Measurements from ENCODE around the gene ARMC3.
"Not testable (repeated sequence)": the region's sequence is repeated elsewhere in the genome, so short reads cannot be mapped to it uniquely, and the experiment has no call there.

GRCh38 chr10:23070092-23070912 is 142.4 kb downstream of the ARMC3 start:
- TF ChIP-seq POLR2AphosphoS5 (IDR thresholded peaks at IDR 0.05; ENCODE audit: low read depth); JUNB (IDR thresholded peaks at IDR 0.05; ENCODE audit: unreplicated experiment); CTCF (conservative IDR thresholded peaks at IDR 0.05; ENCODE audit: low read depth in 2 of 2); EZH2 (IDR thresholded peaks at IDR 0.05; ENCODE audit: low read depth, unreplicated experiment); EZH2phosphoT487 (IDR thresholded peaks at IDR 0.05; ENCODE audit: unreplicated experiment); CREB1 (CRISPR knock-in tag; IDR thresholded peaks at IDR 0.05; ENCODE audit: low read depth); STAT1 (IDR thresholded peaks at IDR 0.05; ENCODE audit: unreplicated experiment); ZNF114 (CRISPR knock-in tag; IDR thresholded peaks at IDR 0.05); NANOG (IDR thresholded peaks at IDR 0.05; ENCODE audit: borderline replicate concordance): not testable (repeated sequence)
- TF ChIP-seq, protein P1, sequence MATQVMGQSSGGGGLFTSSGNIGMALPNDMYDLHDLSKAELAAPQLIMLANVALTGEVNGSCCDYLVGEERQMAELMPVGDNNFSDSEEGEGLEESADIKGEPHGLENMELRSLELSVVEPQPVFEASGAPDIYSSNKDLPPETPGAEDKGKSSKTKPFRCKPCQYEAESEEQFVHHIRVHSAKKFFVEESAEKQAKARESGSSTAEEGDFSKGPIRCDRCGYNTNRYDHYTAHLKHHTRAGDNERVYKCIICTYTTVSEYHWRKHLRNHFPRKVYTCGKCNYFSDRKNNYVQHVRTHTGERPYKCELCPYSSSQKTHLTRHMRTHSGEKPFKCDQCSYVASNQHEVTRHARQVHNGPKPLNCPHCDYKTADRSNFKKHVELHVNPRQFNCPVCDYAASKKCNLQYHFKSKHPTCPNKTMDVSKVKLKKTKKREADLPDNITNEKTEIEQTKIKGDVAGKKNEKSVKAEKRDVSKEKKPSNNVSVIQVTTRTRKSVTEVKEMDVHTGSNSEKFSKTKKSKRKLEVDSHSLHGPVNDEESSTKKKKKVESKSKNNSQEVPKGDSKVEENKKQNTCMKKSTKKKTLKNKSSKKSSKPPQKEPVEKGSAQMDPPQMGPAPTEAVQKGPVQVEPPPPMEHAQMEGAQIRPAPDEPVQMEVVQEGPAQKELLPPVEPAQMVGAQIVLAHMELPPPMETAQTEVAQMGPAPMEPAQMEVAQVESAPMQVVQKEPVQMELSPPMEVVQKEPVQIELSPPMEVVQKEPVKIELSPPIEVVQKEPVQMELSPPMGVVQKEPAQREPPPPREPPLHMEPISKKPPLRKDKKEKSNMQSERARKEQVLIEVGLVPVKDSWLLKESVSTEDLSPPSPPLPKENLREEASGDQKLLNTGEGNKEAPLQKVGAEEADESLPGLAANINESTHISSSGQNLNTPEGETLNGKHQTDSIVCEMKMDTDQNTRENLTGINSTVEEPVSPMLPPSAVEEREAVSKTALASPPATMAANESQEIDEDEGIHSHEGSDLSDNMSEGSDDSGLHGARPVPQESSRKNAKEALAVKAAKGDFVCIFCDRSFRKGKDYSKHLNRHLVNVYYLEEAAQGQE (IDR thresholded peaks at IDR 0.05; ENCODE audit: unreplicated experiment) = not testable (repeated sequence)
- TF ChIP-seq, protein P2, sequence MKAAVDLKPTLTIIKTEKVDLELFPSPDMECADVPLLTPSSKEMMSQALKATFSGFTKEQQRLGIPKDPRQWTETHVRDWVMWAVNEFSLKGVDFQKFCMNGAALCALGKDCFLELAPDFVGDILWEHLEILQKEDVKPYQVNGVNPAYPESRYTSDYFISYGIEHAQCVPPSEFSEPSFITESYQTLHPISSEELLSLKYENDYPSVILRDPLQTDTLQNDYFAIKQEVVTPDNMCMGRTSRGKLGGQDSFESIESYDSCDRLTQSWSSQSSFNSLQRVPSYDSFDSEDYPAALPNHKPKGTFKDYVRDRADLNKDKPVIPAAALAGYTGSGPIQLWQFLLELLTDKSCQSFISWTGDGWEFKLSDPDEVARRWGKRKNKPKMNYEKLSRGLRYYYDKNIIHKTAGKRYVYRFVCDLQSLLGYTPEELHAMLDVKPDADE (IDR thresholded peaks at IDR 0.05) = not testable (repeated sequence)
- TF ChIP-seq, protein P3, sequence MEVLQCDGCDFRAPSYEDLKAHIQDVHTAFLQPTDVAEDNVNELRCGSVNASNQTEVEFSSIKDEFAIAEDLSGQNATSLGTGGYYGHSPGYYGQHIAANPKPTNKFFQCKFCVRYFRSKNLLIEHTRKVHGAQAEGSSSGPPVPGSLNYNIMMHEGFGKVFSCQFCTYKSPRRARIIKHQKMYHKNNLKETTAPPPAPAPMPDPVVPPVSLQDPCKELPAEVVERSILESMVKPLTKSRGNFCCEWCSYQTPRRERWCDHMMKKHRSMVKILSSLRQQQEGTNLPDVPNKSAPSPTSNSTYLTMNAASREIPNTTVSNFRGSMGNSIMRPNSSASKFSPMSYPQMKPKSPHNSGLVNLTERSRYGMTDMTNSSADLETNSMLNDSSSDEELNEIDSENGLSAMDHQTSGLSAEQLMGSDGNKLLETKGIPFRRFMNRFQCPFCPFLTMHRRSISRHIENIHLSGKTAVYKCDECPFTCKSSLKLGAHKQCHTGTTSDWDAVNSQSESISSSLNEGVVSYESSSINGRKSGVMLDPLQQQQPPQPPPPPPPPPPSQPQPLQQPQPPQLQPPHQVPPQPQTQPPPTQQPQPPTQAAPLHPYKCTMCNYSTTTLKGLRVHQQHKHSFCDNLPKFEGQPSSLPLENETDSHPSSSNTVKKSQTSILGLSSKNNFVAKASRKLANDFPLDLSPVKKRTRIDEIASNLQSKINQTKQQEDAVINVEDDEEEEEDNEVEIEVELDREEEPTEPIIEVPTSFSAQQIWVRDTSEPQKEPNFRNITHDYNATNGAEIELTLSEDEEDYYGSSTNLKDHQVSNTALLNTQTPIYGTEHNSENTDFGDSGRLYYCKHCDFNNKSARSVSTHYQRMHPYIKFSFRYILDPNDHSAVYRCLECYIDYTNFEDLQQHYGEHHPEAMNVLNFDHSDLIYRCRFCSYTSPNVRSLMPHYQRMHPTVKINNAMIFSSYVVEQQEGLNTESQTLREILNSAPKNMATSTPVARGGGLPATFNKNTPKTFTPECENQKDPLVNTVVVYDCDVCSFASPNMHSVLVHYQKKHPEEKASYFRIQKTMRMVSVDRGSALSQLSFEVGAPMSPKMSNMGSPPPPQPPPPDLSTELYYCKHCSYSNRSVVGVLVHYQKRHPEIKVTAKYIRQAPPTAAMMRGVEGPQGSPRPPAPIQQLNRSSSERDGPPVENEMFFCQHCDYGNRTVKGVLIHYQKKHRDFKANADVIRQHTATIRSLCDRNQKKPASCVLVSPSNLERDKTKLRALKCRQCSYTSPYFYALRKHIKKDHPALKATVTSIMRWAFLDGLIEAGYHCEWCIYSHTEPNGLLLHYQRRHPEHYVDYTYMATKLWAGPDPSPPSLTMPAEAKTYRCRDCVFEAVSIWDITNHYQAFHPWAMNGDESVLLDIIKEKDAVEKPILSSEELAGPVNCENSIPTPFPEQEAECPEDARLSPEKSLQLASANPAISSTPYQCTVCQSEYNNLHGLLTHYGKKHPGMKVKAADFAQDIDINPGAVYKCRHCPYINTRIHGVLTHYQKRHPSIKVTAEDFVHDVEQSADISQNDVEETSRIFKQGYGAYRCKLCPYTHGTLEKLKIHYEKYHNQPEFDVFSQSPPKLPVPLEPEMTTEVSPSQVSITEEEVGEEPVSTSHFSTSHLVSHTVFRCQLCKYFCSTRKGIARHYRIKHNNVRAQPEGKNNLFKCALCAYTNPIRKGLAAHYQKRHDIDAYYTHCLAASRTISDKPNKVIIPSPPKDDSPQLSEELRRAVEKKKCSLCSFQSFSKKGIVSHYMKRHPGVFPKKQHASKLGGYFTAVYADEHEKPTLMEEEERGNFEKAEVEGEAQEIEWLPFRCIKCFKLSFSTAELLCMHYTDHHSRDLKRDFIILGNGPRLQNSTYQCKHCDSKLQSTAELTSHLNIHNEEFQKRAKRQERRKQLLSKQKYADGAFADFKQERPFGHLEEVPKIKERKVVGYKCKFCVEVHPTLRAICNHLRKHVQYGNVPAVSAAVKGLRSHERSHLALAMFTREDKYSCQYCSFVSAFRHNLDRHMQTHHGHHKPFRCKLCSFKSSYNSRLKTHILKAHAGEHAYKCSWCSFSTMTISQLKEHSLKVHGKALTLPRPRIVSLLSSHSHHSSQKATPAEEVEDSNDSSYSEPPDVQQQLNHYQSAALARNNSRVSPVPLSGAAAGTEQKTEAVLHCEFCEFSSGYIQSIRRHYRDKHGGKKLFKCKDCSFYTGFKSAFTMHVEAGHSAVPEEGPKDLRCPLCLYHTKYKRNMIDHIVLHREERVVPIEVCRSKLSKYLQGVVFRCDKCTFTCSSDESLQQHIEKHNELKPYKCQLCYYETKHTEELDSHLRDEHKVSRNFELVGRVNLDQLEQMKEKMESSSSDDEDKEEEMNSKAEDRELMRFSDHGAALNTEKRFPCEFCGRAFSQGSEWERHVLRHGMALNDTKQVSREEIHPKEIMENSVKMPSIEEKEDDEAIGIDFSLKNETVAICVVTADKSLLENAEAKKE (CRISPR knock-in tag; IDR thresholded peaks at IDR 0.05) = not testable (repeated sequence)

All from GM23338 (cell line).